Fibroblast of skin of left quadriceps (primary cell): Measurements from ENCODE around the gene INSR.
A peak's percentile ranks its signal among the peaks of the same experiment; 100 is the strongest.
"Not testable (repeated sequence)": the region's sequence is repeated elsewhere in the genome, so short reads cannot be mapped to it uniquely, and the experiment has no call there.

Experiments used
- DNase-seq, 2 experiments: peaks; one replicate each; pipeline ENCODE4 v3.0.0-alpha.2; 2013; ENCODE audit warnings: low read depth in 2 of 2

INSR gene

GRCh38 chr19:7258041-7258839, 36.0 kb downstream of the INSR start:
- no peak for DNase-seq

- DNase-seq, result peak in 1 of 2 experiments; percentile 7
Observed at GRCh38 chr19:7257148-7258040, 36.8 kb downstream of the INSR start.

GRCh38 chr19:7255631-7256030, 38.6 kb downstream of the INSR start:
- DNase-seq, result no peak

GRCh38 chr19:7255119-7255518, 39.1 kb downstream of the INSR start:
- no peak for DNase-seq

DNA sequence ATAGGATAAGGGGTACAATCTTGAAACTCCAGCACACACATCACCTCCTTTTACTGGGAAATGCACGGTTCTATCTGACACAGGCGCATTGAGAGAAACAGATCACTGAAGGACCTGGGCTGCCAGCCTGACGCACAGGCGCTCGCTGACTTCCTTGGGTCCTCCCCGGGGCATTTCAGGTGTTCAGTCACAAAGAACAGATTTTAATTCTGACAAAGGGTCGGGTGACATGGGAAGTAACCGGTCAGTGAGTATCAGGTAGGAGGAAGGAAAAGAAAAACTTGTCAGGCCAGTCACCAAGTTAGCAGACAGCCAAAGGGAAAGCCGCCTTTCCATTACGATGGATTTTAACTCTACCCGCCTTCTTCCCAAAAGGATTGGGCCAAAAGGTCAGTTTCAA, 39.6 kb downstream of the INSR start:
- no peak for DNase-seq

GRCh38 chr19:7252364-7252763, 41.9 kb downstream of the INSR start:
- no peak for DNase-seq

DNA sequence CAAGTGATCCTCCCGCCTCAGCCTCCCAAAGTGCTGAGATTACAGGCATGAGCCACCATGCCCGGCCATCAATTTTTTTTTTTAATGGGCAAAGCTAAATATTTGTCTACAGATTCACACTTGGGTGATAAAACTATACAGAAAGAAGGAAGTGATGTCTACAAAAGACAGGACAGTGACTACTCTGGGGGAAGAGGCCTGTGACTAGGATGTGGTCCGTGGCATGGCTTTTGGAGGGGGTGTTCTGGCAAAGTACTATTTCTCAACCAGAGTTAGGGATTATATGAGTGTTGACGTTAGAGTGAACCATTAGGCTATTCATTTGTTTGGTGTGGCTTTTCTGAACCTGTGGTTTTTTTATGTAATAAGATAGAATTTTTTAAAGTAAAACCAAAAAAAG, 42.7 kb downstream of the INSR start:
- DNase-seq, result no peak

DNA sequence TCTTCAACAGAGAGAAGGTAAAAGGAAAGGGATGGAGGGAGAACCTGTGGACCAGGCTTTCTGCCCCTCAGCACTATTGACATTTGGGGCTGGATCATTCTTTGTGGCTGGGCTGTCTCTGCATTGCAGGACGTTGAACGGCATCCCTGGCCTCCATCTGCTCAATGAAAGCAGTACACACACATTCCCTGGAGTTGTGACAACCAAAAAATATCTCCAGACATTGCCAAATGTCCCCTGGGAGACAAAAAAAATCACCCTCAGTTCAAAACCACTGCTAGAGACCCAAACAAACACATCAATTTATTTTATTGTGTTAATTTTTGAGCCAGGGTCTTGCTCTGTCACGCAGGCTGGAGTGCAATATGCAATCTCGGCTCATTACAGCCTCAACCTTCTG, 43.3 kb downstream of the INSR start:
- no peak for DNase-seq

DNA sequence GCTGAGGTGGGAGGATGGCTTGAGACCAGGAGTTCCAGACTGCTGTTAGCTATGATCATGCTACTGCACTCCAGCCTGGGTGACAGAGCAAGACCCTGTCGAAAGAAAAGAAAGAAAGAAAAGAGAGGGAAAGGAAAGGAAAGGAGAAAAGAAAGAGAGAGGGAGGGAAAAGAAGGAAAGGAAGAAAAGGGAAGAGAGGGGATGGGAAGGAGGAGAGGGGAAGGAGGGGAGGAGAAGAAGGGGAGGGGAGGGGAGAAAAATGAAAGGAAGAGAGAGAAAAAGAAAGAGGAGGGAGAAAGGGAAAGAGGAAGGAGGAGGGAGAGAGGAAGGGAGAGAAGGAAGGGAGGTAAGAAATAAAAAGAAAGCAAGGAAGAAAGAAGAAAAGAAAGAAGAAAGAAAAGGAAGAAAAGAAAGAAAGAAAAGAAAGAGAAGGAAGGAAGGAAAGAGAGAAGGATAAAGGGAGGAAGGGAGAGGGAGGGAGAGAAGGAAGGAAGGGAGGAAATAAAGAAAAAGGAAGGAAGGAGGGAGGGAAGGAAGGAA, 44.1 kb downstream of the INSR start:
- no peak for DNase-seq

DNA sequence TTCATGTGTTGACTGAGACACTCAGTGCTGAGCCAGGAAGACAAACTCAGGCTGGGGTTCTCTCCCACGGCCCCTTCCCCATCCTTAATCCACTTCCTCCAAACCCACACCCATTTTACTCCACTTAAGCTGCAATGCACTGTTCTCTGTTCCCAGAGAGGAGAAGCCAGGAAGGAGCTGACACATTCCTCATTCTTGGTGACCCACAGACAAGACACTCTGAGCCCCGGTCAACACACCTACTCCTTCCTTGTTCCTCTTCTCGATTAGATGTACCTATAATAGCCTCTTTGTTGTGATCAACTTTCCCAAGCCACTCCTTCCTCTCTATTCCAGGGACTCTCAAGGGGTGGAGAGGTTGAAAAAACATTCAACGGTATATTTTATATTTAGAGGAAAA, 47.1 kb downstream of the INSR start:
- DNase-seq, result no peak

DNA sequence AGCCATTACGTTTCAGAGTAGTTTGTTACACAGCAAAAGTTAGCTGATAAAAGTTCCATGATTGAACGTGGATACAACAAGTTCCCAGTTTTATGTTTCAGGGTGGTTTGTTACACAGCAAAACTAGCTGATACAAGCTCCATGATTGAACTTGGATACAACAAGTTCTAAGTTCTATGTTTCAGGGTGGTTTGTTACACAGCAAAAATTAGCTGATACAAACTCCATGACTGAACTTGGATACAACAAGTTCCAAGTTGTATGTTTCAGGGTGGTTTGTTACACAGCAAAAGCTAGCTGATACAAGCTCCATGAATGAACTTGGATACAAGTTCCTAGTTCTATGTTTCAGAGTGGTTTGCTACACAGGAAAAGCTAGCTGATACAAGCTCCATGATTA, 47.6 kb downstream of the INSR start:
- no peak for DNase-seq

- DNase-seq, result peak; percentile 20 to 24
Observed at GRCh38 chr19:7242601-7243258, 51.5 kb downstream of the INSR start.

DNA sequence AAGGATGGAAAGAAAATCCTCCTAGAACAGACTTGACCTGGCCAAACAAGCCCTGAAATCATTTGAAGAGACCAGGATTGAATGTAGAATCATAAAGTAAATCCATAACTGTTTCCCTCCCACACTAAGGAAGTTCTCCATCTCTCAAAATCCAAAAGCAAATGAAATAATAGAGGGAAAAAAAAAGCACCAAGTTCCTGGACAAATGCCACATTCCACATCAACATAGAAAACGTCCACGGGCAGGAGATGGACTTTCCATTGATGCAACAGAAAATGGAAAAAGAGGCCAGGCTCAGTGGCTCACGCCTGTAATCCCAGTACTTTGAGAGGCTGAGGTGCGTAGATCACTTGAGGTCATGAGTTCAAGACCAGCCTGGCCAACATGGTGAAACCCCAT, 56.2 kb downstream of the INSR start:
- no peak for DNase-seq

DNA sequence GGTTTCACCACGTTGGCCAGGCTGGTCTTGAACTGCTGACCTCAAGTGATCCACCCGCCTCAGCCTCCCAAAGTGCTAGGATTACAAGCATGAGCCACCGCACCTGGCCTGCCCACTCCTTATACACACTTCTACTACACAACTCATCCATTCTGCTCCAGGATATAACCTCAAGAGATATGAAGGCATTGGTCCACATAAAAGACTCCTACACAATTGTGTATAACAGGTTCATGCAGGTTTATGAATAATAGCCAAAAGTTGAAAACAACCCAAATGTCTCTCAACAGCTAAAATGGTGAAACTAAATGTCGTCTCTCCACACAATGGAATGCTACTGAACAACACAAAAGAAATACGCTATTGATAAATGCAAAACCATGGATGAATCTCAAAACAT, 58.1 kb downstream of the INSR start:
- no peak for DNase-seq

GRCh38 chr19:7230826-7231225, 63.4 kb downstream of the INSR start:
- no peak for DNase-seq

DNA sequence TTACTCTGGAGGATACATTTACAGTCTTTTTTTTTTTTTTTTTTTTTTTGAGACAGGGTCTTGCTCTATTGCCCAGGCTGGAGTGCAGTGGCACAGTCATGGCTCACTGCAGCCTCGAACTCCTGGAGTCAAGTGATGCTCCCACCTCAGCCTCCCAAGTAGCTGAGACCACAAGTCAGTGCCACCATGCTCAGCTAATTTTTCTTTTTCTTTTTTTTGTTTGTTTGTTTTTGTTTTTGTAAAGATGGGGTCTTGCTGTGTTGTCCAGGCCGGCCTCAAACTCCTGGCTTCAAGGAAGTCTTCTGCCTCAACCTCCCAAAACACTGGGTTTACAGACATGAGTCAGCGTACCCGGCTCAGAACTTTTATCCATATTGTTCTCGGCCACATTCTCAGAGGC, 64.5 kb downstream of the INSR start:
- DNase-seq, result no peak

DNA sequence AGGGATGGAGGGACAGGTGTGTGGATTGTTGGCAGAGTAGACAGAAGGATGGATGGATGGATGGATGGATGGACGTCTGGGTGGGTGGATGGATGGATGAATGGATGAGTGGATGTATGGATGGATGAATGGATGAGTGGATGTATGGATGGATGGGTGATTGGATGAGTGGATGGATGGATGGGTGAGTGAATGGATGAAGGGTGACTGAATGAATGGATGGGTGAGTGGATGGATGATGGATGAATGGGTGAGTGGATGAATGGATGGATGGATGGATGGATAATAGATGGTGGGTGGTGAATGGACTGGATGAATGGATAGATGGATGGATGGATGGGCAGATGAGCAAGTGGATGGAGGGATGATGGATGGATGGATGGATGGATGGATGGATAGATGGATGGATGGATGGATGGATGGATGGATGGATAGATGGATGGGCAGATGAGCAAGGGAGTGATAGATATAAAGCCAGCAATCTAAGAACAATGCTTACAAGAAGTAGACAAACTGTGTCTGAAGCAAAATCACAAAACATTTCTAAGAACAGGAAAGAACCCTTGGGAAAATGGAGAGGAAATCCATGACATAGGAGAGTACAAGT, 65.2 kb downstream of the INSR start:
- DNase-seq, result no peak

DNA sequence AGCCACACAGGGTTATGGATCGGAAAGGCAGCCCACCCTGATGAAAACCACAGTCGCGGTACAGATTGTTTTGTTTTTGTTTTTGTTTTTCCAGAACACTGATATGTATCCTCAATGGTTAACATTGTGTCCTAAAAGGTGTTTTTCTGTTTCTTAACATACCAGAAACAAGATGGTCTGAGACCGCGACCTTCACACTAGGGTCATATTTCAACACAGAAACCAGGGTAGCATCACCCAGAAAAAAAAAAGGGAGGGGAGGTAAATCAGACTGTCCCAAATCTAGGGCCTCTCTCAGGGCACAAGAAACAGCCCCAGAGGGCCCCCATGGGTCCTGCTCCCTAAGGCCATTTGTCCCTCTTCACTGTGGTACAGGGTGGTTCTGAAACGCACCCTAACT, 66.5 kb downstream of the INSR start:
- no peak for DNase-seq

- DNase-seq, result not testable (repeated sequence)
Observed at GRCh38 chr19:7227149-7227548, 67.1 kb downstream of the INSR start.

DNA sequence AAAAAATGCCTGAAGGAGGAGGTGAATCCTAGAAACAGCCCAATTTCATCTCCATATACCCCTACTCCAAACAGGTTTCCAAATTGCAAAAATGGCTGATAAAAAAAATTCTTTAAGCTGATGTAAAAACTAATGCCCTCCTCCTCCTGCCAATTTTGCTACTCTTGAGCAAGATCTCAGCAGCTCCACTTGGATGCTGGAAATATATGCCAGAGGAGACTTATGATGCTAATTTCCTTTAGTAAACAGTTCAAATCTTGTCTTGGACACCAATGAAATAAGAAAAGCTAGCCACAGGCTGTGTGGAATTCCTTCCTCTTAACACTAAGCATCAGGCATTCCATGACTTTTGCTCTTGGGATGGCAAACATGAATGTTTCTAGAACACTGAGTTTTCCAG, 67.5 kb downstream of the INSR start:
- DNase-seq, result no peak

GRCh38 chr19:7225741-7226140, 68.5 kb downstream of the INSR start:
- no peak for DNase-seq

GRCh38 chr19:7224995-7225394, 69.2 kb downstream of the INSR start:
- DNase-seq, result no peak
